Measurements from ENCODE around the gene SKIDA1.
"Not testable (repeated sequence)": the region's sequence is repeated elsewhere in the genome, so short reads cannot be mapped to it uniquely, and the experiment has no call there.

DNA sequence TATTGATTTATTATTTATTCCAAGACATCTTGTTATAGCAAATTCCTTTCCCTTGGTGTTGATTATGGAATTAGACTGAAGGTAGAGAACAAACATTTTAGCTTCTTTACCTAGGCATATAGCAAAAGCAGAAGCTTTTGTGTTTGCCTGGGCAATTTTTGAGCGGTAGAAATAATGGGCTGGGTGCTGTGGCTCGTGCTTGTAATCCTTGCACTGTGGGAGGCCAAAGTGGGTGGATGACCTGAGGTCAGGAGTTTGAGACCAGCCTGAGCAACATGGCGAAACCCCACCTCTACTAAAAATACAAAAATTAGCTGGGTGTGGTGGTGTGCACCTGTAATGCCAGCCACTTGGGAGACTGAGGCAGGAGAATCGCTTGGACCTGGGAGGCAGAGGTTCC is 15.2 kb upstream of the SKIDA1 start:
- not testable (repeated sequence) for TF ChIP-seq POLR2A, CTCF (IDR thresholded peaks at IDR 0.05)
